ENCODE data around the gene MKS1.

The MKS1 gene

GRCh38 chr17:58204796-58205195 is 14.3 kb downstream of the MKS1 start:
- Mint-ChIP-seq H3K27me3 (peaks cover 2% of the 10 kb centered on the region), H3K4me1 (peaks cover 3% of the 10 kb centered on the region), H3K4me3 (no peak overlapping the region), H3K36me3 (peaks cover 14% of the 10 kb centered on the region), H3K9me3 (no peaks in the 10 kb centered on the region), H3K27ac (no peak overlapping the region)
- DNase-seq (ENCODE audit: low spot score in 2 of 2) (no peak), ATAC-seq (ENCODE audit: low read depth) (no peak)

- no peak for ATAC-seq (ENCODE audit: low read depth)
- Mint-ChIP-seq H3K4me3 (no peak overlapping the region), H3K9me3 (no peaks in the 10 kb centered on the region), H3K36me3 (peaks cover 6% of the 10 kb centered on the region), H3K4me1 (peaks cover 3% of the 10 kb centered on the region), H3K27ac (no peak overlapping the region), H3K27me3 (peaks cover 5% of the 10 kb centered on the region)
- DNase-seq (ENCODE audit: low spot score in 2 of 2) = no peak
Measured at GRCh38 chr17:58202859-58203258, 16.2 kb downstream of the MKS1 start.

- H3K9me3 Mint-ChIP-seq = no peaks in the 10 kb centered on the region
- H3K27me3 Mint-ChIP-seq = peaks cover 14% of the 10 kb centered on the region
- H3K4me3 Mint-ChIP-seq = no peak overlapping the region
- DNase-seq (ENCODE audit: low spot score in 2 of 2) (peak; percentile 46 to 47), ATAC-seq (ENCODE audit: low read depth) (peak; percentile 89)
- H3K4me1 Mint-ChIP-seq = peaks cover 3% of the 10 kb centered on the region
- H3K27ac Mint-ChIP-seq = no peak overlapping the region
- H3K36me3 Mint-ChIP-seq = peaks cover under 1% of the 10 kb centered on the region
Measured at GRCh38 chr17:58200024-58200633, 18.9 kb downstream of the MKS1 start.

- peaks cover 19% of the 10 kb centered on the region for H3K27me3 Mint-ChIP-seq
- peaks cover 3% of the 10 kb centered on the region for H3K4me1 Mint-ChIP-seq
- H3K27ac Mint-ChIP-seq = no peak overlapping the region
- no peaks in the 10 kb centered on the region for H3K9me3 Mint-ChIP-seq
- no peaks in the 10 kb centered on the region for H3K36me3 Mint-ChIP-seq
- no peak for ATAC-seq (ENCODE audit: low read depth)
- no peak overlapping the region for H3K4me3 Mint-ChIP-seq
- no peak for DNase-seq (ENCODE audit: low spot score in 2 of 2)
Measured at GRCh38 chr17:58196610-58197009, 22.4 kb downstream of the MKS1 start.

- H3K36me3 Mint-ChIP-seq = no peaks in the 10 kb centered on the region
- ATAC-seq (ENCODE audit: low read depth) = no peak
Measured at GRCh38 chr17:58195518-58196123, 23.4 kb downstream of the MKS1 start.

GRCh38 chr17:58193641-58194255 is 25.3 kb downstream of the MKS1 start:
- no peak for DNase-seq (ENCODE audit: low spot score in 2 of 2)
- Mint-ChIP-seq H3K9me3 (no peaks in the 10 kb centered on the region), H3K27me3 (peaks cover 23% of the 10 kb centered on the region), H3K36me3 (no peaks in the 10 kb centered on the region), H3K4me1 (no peaks in the 10 kb centered on the region), H3K27ac (no peak overlapping the region), H3K4me3 (no peak overlapping the region)
- no peak for ATAC-seq (ENCODE audit: low read depth)

More at GRCh38 chr17:58195518-58196123, 23.4 kb downstream of the MKS1 start:
- Mint-ChIP-seq H3K4me3 (no peak overlapping the region), H3K27me3 (peaks cover 22% of the 10 kb centered on the region), H3K9me3 (no peaks in the 10 kb centered on the region), H3K27ac (no peak overlapping the region), H3K4me1 (peaks cover 3% of the 10 kb centered on the region)
- no peak for DNase-seq (ENCODE audit: low spot score in 2 of 2)

GRCh38 chr17:58192612-58193011 is 26.4 kb downstream of the MKS1 start, which contains the start of gene EPX:
EPX (plus strand) TSS chr17:58192726; CDS start chr17:58192847, 121 bp downstream.
- ATAC-seq (ENCODE audit: low read depth) (no peak), DNase-seq (ENCODE audit: low spot score in 2 of 2) (no peak)
- H3K36me3 Mint-ChIP-seq = no peaks in the 10 kb centered on the region
- peaks cover 23% of the 10 kb centered on the region for H3K27me3 Mint-ChIP-seq
- no peaks in the 10 kb centered on the region for H3K4me1 Mint-ChIP-seq
- H3K4me3 Mint-ChIP-seq = no peak within 1 kb of the TSS
- no peaks in the 10 kb centered on the region for H3K9me3 Mint-ChIP-seq
- H3K27ac Mint-ChIP-seq = no peak within 1 kb of the TSS

- Mint-ChIP-seq H3K27me3 (peaks cover 18% of the 10 kb centered on the region), H3K4me1 (no peaks in the 10 kb centered on the region), H3K4me3 (no peak overlapping the region), H3K27ac (no peak overlapping the region), H3K36me3 (no peaks in the 10 kb centered on the region), H3K9me3 (no peaks in the 10 kb centered on the region)
- DNase-seq (ENCODE audit: low spot score in 2 of 2) = no peak
- no peak for ATAC-seq (ENCODE audit: low read depth)
Measured at GRCh38 chr17:58191241-58191896, 27.7 kb downstream of the MKS1 start.

- DNase-seq (ENCODE audit: low spot score in 2 of 2) (no peak), ATAC-seq (ENCODE audit: low read depth) (no peak)
- Mint-ChIP-seq H3K9me3 (no peaks in the 10 kb centered on the region), H3K4me1 (peaks cover 7% of the 10 kb centered on the region), H3K27me3 (peaks cover 16% of the 10 kb centered on the region), H3K4me3 (no peak overlapping the region), H3K27ac (no peak overlapping the region), H3K36me3 (no peaks in the 10 kb centered on the region)
Measured at GRCh38 chr17:58189436-58190146, 29.5 kb downstream of the MKS1 start.

GRCh38 chr17:58187675-58188074 is 31.4 kb downstream of the MKS1 start:
- DNase-seq (ENCODE audit: low spot score in 2 of 2) (no peak), ATAC-seq (ENCODE audit: low read depth) (no peak)
- H3K27me3 Mint-ChIP-seq = peaks cover 14% of the 10 kb centered on the region
- H3K4me1 Mint-ChIP-seq = peaks cover 7% of the 10 kb centered on the region
- H3K36me3 Mint-ChIP-seq = no peaks in the 10 kb centered on the region
- no peaks in the 10 kb centered on the region for H3K9me3 Mint-ChIP-seq
- no peak overlapping the region for H3K4me3 Mint-ChIP-seq
- H3K27ac Mint-ChIP-seq = no peak overlapping the region

- H3K36me3 Mint-ChIP-seq = no peaks in the 10 kb centered on the region
- no peak overlapping the region for H3K4me3 Mint-ChIP-seq
- peaks cover 7% of the 10 kb centered on the region for H3K4me1 Mint-ChIP-seq
- no peak overlapping the region for H3K27ac Mint-ChIP-seq
- ATAC-seq (ENCODE audit: low read depth) (no peak), DNase-seq (ENCODE audit: low spot score in 2 of 2) (no peak)
- H3K9me3 Mint-ChIP-seq = no peaks in the 10 kb centered on the region
- peaks cover 14% of the 10 kb centered on the region for H3K27me3 Mint-ChIP-seq
Measured at GRCh38 chr17:58187063-58187462, 32.0 kb downstream of the MKS1 start.

GRCh38 chr17:58186591-58186990 is 32.5 kb downstream of the MKS1 start:
- no peaks in the 10 kb centered on the region for H3K9me3 Mint-ChIP-seq
- no peak overlapping the region for H3K4me3 Mint-ChIP-seq
- no peaks in the 10 kb centered on the region for H3K36me3 Mint-ChIP-seq
- H3K27me3 Mint-ChIP-seq = peaks cover 12% of the 10 kb centered on the region
- no peak for DNase-seq (ENCODE audit: low spot score in 2 of 2)
- peaks cover 7% of the 10 kb centered on the region for H3K4me1 Mint-ChIP-seq
- no peak for ATAC-seq (ENCODE audit: low read depth)
- no peak overlapping the region for H3K27ac Mint-ChIP-seq

- Mint-ChIP-seq H3K27me3 (peaks cover 17% of the 10 kb centered on the region), H3K27ac (no peak overlapping the region), H3K4me1 (peaks cover 15% of the 10 kb centered on the region), H3K4me3 (no peak overlapping the region), H3K36me3 (no peaks in the 10 kb centered on the region), H3K9me3 (no peaks in the 10 kb centered on the region)
- DNase-seq (ENCODE audit: low spot score in 2 of 2) (no peak), ATAC-seq (ENCODE audit: low read depth) (no peak)
Measured at GRCh38 chr17:58184986-58185761, 33.9 kb downstream of the MKS1 start.

Data from memory B cell (primary cell).